DND-41 (cell line): Measurements from ENCODE around the gene IL4R.

Source experiments
- EZH2 ChIP-seq: IDR thresholded peaks from 3 replicates; pipeline ENCODE4 v1.6.1; 2012; ENCODE audit warnings: borderline replicate concordance, low read depth, mild to moderate bottlenecking, moderate library complexity, low read length, inconsistent platforms; ENCODE audit not compliant: severe bottlenecking
- TF ChIP-seq, protein P1 (sequence below): IDR thresholded peaks from 2 replicates; pipeline ENCODE4 v1.5.1; 2012; ENCODE audit warnings: borderline replicate concordance, low read length, moderate library complexity, mild to moderate bottlenecking; ENCODE audit not compliant: poor library complexity, severe bottlenecking; ENCODE audit errors: extremely low read depth

DNA sequence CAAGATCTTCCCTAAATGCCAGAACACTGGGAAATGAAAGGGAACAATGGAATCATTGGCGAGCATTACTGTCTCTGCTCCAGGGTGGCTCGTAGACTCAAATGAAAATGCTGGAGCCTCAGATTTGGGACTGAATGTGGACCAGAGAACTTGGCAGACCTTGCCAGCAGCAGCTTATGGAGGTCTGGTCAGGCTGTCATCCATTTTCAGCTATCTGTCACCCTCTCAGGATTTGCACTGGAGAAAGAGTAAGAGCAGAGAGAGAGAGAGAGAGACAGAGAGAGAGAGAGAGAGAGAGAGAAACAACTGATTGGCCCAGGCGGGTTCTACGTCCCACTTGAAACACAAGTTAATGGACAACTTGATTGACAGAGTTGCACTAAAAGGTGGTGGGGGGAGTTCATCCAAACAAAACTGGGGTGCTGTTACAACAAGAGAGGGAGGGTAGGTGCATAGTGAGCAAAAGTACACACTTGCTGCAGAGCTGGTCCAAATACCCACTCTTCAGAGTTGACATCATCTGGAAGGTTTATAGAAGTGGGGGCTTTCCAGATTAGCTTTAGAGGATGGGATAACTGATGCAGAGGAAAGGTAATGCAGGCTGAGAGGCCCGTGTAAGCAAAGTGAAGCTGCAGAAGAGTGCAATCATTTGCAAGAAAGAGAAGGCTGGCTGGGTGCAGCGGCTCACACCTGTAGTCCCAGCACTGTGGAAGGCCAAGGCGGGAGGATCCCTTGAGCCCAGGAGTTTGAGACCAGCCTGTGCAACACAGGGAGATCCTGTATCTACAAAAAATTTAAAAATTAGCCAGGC lies 28.7 kb upstream of the IL4R start:
- TF ChIP-seq EZH2: no peak
- TF ChIP-seq, protein P1, sequence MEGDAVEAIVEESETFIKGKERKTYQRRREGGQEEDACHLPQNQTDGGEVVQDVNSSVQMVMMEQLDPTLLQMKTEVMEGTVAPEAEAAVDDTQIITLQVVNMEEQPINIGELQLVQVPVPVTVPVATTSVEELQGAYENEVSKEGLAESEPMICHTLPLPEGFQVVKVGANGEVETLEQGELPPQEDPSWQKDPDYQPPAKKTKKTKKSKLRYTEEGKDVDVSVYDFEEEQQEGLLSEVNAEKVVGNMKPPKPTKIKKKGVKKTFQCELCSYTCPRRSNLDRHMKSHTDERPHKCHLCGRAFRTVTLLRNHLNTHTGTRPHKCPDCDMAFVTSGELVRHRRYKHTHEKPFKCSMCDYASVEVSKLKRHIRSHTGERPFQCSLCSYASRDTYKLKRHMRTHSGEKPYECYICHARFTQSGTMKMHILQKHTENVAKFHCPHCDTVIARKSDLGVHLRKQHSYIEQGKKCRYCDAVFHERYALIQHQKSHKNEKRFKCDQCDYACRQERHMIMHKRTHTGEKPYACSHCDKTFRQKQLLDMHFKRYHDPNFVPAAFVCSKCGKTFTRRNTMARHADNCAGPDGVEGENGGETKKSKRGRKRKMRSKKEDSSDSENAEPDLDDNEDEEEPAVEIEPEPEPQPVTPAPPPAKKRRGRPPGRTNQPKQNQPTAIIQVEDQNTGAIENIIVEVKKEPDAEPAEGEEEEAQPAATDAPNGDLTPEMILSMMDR: no peak
